HT1080 (cell line): Measurements from ENCODE around the gene ACY1. TPM values are rescaled to one million over a fixed set of nuclear protein-coding genes. Genes with fewer than 3 reads are reported as not detected.
"Not testable (repeated sequence)": the region's sequence is repeated elsewhere in the genome, so short reads cannot be mapped to it uniquely, and the experiment has no call there.

Experiments
- DNase-seq: peaks from one replicate; pipeline ENCODE4 v3.0.0-alpha.2; 2015; ENCODE audit warnings: low read depth
- total RNA-seq: library from RNA; depleted of rRNA; stranded (reverse); fragments of >200 nt; shearing (Covaris generic); gene quantifications from 2 replicates; pipeline ENCODE4 v1.2.3, GENCODE V29; 2014

The ACY1 gene
- total RNA-seq, 1 experiment from 2014 or later, result 105 TPM

DNA sequence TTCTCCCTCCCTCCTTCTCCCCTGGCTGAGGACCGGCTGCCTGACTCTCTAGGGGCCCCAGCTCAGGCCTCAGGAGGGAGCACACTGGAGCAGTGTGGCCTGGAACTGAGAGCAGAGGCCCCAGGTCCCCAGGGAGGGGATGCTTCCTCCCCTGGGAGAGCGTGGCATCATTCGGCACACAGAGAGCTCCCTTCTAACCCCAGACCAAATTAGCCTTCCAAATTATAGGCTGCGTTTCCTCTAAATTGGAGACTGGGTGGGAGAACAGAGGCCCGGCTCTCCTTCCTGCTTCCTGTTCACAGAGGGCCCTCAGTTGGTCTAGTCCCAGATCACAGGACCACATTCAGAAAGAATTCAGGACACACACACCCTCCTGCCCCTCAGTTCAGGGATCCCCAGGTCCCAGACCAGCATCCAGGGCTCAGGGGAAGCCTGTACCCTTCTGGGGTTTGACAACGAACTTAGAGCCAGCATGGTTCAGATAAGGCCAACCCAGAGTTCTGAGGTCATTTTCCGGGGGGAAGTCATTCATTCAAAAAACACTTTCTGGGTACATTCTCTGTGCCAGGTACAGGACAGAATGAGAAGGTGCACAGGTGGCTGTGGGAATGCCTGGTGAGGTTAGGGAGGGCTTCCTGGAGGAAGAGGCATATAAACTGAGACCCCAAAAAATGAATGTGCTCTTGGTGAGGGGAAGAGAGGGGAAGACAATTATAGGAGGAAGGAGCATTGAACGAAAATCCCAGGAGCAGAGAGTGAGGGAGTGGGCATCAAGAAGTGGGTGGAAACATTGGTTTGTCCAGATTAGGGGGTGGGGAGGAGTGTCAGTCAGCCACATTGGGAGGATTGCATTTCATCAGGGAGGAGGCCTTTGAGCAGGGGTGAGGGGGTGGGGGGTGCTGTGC is 40.8 kb downstream of the ACY1 start:
- DNase-seq, result no peak

DNA sequence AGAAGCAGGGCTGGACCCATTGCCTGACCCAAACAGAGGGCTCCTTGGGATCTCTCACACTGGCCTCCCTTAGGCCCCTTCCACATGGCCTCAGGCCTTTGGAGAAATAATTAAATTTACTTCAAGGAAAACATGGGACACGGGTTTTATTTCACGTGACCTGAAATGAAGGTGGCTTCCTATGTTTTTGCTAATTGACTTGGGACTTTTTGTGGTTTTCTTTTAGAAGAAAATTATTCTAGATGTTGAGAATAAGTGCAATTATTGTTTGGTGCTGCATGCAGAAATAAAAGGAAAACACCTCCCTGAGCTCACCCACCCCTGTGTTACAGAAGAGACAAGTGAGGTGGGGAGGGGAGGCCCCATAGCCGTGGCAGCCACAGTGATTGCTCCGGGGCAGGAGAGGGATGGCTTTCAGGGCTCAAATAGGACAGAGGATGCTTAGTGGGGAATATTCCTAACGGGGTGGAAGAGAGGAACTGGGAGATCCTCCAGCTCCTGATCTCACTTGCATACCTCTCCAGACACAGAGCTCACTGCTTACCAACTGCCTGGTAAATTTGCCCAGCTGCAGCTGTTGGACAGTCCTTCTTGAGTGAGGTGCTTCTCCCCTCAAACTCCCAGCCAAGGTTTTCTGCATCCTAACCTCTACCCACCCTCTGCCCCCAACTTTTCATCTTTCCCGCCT is 41.6 kb downstream of the ACY1 start:
- DNase-seq, result no peak

DNA sequence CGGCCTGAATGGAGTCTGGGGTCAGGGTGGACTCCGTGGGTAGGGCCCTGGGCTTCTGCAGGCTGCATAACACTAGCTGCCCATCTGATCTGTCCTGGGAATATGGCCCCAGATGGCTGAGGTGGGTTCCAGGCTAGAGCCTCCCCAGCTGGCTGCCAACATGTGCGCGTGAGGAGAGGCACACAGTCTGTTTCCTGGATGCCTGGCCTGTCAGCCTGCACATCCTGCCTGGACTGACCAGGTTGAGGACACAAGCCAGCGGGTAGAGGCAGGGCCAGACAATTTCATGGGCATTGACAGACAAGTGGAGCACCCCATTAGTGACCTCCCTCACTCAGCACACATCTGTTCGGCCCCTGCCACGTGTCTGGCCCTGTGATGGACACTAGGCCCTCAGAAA is 42.1 kb downstream of the ACY1 start:
- no peak for DNase-seq

DNA sequence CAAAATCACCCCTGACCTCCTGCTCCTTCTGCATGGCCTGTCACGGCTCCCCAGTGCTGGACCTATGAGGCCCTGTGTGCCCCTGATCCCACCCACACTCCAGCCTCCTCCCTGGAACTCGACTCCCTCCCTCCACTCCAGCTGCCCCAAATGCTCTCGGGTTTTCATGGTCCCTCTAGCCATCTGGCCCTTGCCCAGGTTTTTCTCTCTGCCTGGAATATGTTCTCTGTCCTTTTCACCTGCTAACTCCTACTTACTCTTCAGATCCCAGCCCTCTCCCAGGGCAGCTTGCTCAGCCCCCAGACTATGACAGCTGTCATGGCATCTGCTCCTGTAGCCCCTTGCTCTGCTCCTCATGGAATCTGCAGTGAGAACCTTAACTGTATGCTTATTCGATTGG is 42.7 kb downstream of the ACY1 start:
- DNase-seq, result no peak

DNA sequence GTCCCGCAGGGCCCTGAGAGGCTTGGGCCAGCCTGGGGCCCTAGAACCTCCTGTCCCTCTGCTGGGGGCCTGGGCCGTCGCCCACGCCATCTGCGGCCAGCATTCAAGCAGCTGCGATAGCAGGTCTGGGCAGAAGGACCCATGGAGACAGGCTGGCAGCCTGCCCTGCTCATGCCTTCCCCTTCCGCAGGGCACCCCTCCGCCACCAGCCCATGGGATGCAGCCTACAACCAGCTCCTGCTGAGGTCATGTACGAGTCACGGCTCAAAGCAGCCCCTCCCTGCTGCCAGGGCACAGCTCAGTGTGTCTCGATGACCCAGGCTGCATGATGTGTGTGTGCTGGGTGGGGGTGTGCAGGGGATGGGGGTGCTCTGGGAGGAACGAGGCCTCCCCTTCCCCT is 45.2 kb downstream of the ACY1 start:
- no peak for DNase-seq

DNA sequence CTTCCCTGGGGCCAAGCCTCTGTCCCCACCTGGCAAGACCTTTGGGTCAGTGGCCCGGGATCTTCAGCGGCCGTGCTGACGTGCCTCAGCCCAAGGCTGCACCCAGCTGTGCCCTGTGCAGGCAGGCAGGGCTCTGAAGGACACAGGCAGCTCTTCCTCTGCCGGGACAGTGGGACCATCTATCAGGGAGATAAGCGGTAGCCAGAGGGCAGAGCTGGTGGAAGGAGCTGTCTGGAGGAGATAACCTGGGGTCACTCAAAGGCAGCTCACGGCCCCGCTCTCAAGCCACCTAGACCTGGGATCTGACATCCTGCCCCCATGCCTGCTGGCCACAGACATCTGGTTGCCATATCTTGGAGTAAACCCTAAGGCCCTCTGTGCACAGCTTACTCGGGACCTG is 45.7 kb downstream of the ACY1 start:
- DNase-seq, result no peak

DNA sequence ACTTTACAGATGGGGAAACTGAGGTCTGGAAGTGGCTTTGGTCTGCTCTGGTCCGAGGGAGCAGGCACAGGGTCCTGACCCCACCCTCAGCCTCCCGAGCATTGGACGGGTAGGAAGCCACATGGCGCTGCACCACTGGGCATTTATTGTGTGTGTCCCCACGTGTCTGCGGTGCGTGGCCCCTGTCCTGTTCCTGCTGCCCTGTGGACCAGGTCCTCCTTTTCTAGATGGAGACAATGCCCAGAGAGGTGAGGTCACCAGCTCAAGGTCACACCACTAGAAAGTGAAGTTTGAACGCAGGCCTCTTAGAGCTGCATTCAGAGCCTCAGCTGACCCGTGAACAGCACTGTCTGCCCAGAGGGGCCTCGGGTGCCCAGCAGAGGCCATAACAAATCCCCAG is 46.2 kb downstream of the ACY1 start:
- DNase-seq, result no peak

DNA sequence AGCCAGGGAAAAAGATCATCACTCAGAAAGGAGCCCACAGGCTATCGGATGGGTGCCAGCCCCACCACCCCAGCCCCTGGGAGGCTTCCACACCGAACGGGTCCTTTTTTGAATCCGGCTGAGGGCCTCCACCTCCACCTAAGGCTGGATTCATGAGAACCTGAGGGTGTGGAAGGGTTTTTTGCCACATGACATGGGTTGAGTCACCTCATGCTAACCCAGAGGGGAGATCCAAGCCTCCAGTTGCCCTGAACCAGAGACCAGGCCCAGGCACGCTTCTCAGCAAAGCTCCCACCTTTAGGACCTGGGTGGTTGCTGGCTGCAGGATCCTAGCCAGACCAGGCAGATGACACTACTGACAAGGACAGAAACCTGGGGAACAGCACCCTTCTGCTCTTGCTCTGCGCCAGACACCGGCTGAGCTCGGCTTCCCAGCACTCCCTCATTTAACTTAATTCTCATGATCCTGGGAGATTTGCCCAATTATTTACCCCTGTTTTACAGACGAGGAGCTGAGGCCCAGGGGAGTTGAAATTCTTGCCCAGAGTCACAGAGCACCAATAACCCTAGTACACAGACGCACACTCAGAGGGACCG is 47.5 kb downstream of the ACY1 start:
- no peak for DNase-seq

DNA sequence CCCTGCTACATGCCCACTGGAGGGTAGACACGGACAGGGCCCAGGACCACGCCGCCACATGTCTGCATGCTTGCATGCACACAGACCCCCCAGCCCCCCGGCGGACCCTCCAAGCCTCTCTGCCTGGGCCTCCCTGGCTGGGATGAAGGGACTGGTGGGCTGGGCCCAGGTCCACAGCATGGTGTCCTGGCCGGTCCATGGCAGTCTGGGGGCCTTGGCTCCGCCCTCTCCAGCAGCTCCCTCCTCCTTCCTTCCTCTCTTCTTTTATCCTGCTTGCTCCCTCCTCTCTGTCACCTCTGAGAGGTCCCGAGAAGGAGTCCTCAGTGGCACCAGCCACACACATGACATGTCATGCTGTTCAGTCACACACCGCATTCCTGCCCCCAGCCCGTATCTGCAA is 48.6 kb downstream of the ACY1 start:
- no peak for DNase-seq

DNA sequence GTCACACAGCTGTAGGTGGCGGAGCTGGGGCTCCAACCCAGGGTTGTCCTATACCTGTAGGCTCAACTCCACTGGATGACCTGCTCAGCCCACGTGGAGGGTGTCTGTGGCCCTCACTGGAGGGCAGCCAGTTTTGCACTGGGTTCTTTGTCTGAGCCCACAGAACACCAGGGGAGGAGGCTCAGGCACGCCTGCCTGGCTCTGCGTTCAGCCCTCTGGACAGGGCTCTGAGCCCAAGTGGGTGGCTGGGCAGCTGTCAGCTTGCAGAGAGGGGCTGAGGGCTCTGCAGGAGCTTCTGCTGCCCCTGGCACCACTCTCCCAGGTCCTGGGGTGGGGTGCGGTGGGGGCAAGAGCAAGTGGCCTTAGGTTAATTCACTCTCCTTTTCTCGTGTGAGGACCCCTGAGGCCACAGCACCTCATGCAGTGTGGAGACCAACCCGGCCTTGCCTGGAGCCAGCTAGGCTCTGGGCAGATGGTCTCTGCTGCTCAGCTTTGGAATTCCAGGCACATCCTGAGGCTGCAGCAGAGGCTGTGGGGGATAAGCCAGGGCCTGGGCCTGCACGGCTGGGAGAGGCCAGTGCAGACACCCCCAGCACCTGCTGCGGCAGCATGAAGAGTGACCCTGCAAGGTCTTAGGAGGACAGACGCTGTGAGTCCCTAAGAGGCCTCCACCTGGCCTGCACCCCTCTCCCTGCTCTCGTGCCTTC is 49.5 kb downstream of the ACY1 start:
- DNase-seq, result no peak

DNA sequence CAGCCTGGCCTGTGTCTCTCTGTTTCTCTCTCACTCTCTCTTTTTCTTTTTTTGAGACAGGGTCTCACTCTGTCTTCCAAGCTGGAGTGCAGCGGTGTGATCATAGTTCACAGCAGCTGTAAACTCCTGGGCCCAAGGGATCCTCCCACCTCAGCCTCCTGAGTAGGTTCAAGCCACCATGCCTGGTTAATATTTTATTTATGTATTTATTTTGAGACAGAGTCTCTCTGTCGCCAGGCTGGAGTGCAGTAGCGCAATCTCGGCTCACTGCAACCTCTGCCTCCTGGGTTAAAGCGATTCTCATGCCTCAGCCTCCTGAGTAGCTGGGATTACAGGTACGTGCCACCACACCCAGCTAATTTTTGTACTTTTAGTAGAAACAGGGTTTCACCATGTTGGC is 50.4 kb downstream of the ACY1 start:
- DNase-seq, result not testable (repeated sequence)

DNA sequence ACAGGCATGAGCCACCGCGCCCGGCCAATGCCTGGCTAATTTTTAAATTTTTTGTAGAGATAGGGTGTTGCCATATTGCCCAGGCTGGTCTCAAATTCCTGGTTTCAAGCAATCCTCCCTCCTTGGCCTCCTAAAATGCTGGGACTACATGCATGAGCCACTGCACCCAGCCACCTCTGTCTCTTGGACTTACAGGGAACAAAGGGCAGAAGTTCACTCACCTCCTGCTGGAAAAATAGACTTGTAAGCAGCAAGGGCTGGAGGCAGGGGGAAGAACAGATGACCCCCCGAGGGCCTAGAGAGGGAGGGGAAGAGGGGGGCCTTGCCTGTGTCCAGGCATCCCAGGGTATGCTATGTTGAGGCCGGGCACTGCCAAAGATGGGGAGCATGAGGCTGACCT is 50.9 kb downstream of the ACY1 start:
- no peak for DNase-seq

DNA sequence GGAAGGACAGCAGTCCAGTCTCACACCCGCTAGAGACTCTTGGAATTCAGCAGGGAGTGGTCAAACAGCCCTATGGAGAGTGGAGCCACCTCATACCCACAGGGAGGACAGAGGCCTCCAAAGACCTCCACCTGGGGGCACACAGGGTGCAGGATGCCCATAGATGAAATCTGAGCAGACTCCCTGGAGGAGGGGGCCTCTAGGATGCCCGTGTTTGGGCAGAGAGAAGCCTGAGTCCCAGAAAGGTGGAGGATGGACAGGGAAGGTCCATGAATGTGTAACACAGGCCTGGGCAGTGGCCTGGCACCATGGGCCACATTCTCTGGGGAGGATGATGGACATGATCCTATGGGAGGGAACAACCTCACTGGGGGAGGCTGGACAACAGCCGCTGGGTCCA is 51.3 kb downstream of the ACY1 start:
- no peak for DNase-seq

DNA sequence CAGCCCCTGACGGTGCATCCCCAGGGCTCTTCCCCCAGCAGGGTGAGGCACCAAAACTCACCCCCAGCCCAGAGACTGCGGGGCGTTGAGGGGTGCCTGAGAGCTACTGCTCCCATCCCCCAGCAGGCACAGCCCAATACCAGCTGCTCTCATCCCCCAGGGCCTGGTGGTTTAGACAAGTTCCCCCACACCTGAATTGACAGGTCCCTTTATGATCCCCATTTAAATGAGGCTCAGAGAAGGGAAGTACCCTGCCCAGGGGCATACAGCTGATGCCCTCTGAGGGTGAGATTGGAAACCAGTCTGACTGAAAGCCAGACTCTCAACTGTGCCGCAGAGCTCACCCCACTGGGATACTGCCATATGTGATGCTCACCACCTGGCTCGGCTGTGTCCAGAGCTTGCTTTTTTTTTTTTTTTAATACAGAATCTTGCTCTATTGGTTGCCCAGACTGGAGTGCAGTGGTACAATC is 52.9 kb downstream of the ACY1 start:
- DNase-seq, result no peak

DNA sequence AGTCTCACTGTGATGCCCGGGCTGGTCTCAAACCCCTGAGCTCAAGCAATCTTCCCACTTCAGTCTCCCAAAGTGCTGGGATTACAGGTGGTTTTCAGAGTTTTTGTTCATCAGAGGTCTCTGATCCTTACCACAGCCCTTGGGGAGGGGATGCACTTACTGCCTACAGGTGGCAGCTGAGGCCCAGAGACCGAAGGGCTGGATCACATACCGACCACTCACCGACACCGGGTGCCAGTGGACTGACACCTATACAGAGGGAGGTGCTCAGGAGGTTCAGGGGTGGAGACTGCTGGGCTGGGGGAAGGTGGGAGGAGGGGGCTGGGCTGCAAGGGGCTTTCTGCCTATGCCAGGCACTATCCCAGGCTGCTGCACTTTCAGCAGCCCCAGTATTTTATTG is 53.5 kb downstream of the ACY1 start:
- no peak for DNase-seq

DNA sequence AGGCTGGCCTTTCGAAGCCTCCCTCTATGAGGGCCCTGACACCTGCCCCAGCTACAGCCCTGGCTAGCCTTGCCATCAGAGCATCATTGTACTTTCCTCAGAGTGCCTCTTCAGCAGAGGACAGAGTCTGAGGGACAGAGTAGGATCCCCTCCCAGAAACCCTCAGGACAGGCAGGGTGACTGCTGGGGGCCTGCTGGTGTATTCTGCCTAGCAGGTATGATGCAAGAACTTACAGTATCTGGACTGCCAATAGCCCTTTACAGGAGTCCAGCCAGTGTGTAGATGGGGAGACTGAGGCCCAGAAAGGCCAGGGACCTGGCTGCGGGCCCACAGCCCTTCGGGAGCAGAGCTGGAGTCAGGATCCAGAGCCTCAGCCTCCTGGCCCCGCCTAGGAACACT is 54.0 kb downstream of the ACY1 start:
- DNase-seq, result no peak

DNA sequence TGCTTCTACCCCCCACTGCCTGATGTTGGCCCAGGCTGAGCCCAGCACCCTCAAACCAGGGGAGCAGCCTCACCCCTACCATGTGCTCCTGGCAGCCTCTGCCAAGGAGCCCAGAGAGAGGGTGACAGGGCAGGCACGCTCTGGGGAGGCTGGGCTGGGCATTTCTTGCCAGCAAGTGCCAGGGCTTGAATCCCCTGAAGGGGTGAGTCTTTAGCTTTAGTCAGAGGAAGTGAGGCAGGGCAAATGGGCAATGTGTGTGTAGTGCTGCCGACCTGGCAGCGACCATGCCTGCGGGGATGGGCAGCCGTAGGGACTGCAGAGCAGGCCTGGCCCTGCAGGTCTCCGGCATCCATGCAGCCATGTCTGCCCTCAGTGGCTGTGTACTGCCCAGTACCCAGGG is 54.9 kb downstream of the ACY1 start:
- peak; percentile 40 for DNase-seq
